Immature natural killer cell (primary cell): ENCODE measurements around the gene HOXD13. TPM values are rescaled to one million over a fixed set of nuclear protein-coding genes. Genes with fewer than 3 reads are reported as not detected.

ENCODE experiments used
- DNase-seq, 3 donors: peaks; one replicate each; pipeline ENCODE4 v3.0.0; 2022; ENCODE audit warnings: mixed read lengths in 1 of 3
- H3K27ac Mint-ChIP-seq, 6 donors: one replicate each; pipeline ENCODE4 v1.8.0; 2020; ENCODE audit warnings: mixed read lengths in 6 of 6, mild to moderate bottlenecking in 5 of 6, inconsistent platforms in 4 of 6, moderate library complexity in 3 of 6
- H3K27me3 Mint-ChIP-seq, 3 donors: one replicate each; pipeline ENCODE4 v1.8.0; 2020 to 2021; ENCODE audit warnings: low read depth in 3 of 3, mild to moderate bottlenecking in 3 of 3, mixed read lengths in 3 of 3, moderate library complexity in 3 of 3, inconsistent platforms in 1 of 3
- H3K36me3 Mint-ChIP-seq, 3 donors: one replicate each; pipeline ENCODE4 v1.8.0; 2020; ENCODE audit warnings: mixed read lengths in 3 of 3, inconsistent platforms in 2 of 3, mild to moderate bottlenecking in 2 of 3
- H3K4me1 Mint-ChIP-seq, 2 donors: one replicate each; pipeline ENCODE4 v1.8.0; 2020; ENCODE audit warnings: inconsistent platforms in 2 of 2, mild to moderate bottlenecking in 2 of 2, mixed read lengths in 2 of 2, moderate library complexity in 1 of 2
- H3K4me3 Mint-ChIP-seq, 5 donors: one replicate each; pipeline ENCODE4 v1.8.0; 2020; ENCODE audit warnings: mild to moderate bottlenecking in 5 of 5, mixed read lengths in 5 of 5, inconsistent platforms in 3 of 5, moderate library complexity in 3 of 5
- H3K9me3 Mint-ChIP-seq, 6 donors: one replicate each; pipeline ENCODE4 v1.8.0; 2020; ENCODE audit warnings: mild to moderate bottlenecking in 6 of 6, mixed read lengths in 6 of 6, inconsistent platforms in 4 of 6, moderate library complexity in 3 of 6
- polyA plus RNA-seq, 3 donors: library from polyadenylated mRNA; unstranded; fragments of 300-500 nt; fragmentation: Illumina TruSeq; gene quantifications; one replicate each; pipeline ENCODE4 v1.2.3, GENCODE V29; 2021

The HOXD13 gene
- polyA plus RNA-seq, 3 donors from 2014 or later: not detected

- Mint-ChIP-seq H3K9me3 (peaks cover 0 to 10% (median 3%) of the 10 kb centered on the region in 6 donors), H3K4me3 (peak overlapping the region; percentile 33 to 64 (median 50)), H3K27me3 (peaks cover 57 to 79% (median 78%) of the 10 kb centered on the region in 3 donors), H3K4me1 (peaks cover 32 to 55% of the 10 kb centered on the region in 2 donors), H3K27ac (peak overlapping the region in 3 of 6 donors; percentile 28 to 84 (median 69)), H3K36me3 (peaks cover 0 to 5% (median 0%) of the 10 kb centered on the region in 3 donors)
- DNase-seq: no peak
These were observed 35.9 kb downstream of the HOXD13 start for GRCh38 chr2:176128172-176128981.

GRCh38 chr2:176128982-176129796, 36.7 kb downstream of the HOXD13 start, which contains the start of gene HOXD8:
Gene HOXD8, plus strand, starts transcription at chr2:176129705. Its CDS starts 662 bp downstream, at chr2:176130367.
- Mint-ChIP-seq H3K27ac (peak within 1 kb of the TSS in 2 of 6 donors; percentile 69 to 84), H3K4me1 (peaks cover 26 to 50% of the 10 kb centered on the region in 2 donors), H3K4me3 (peak within 1 kb of the TSS; percentile 67 to 82 (median 71)), H3K36me3 (peaks cover 0 to 5% (median 0%) of the 10 kb centered on the region in 3 donors), H3K27me3 (peaks cover 54 to 79% (median 78%) of the 10 kb centered on the region in 3 donors), H3K9me3 (peaks cover 0 to 15% (median 3%) of the 10 kb centered on the region in 6 donors)
- DNase-seq: no peak

GRCh38 chr2:176129813-176130146, 37.3 kb downstream of the HOXD13 start:
- Mint-ChIP-seq H3K27ac (no peak overlapping the region), H3K4me1 (peaks cover 26 to 50% of the 10 kb centered on the region in 2 donors), H3K27me3 (peaks cover 56 to 79% (median 74%) of the 10 kb centered on the region in 3 donors), H3K4me3 (peak overlapping the region; percentile 27 to 63 (median 43)), H3K36me3 (peaks cover 0 to 5% (median 0%) of the 10 kb centered on the region in 3 donors), H3K9me3 (peaks cover 0 to 15% (median 3%) of the 10 kb centered on the region in 6 donors)
- DNase-seq: no peak

GRCh38 chr2:176130147-176130956, 37.8 kb downstream of the HOXD13 start:
- peak; percentile 38 to 52 (median 45) for DNase-seq
- Mint-ChIP-seq H3K4me3 (peak overlapping the region; percentile 63 to 82 (median 67)), H3K36me3 (peaks cover 0 to 5% (median 0%) of the 10 kb centered on the region in 3 donors)

GRCh38 chr2:176130957-176131847, 38.7 kb downstream of the HOXD13 start:
- H3K27ac Mint-ChIP-seq: peak overlapping the region in 1 of 6 donors; percentile 47
- H3K4me3 Mint-ChIP-seq: peak overlapping the region; percentile 63 to 98 (median 73)
- peaks cover 33 to 60% of the 10 kb centered on the region in 2 donors for H3K4me1 Mint-ChIP-seq
- H3K36me3 Mint-ChIP-seq: peaks cover 0 to 5% (median 0%) of the 10 kb centered on the region in 3 donors
- no peak for DNase-seq
- peaks cover 65 to 81% (median 80%) of the 10 kb centered on the region in 3 donors for H3K27me3 Mint-ChIP-seq
- peaks cover 0 to 22% (median 6%) of the 10 kb centered on the region in 6 donors for H3K9me3 Mint-ChIP-seq

More at GRCh38 chr2:176130147-176130956, 37.8 kb downstream of the HOXD13 start:
- Mint-ChIP-seq H3K9me3 (peaks cover 0 to 17% (median 4%) of the 10 kb centered on the region in 6 donors), H3K27ac (peak overlapping the region in 1 of 6 donors; percentile 47), H3K4me1 (peaks cover 27 to 52% of the 10 kb centered on the region in 2 donors), H3K27me3 (peaks cover 58 to 79% (median 76%) of the 10 kb centered on the region in 3 donors)

- Mint-ChIP-seq H3K36me3 (peaks cover 0 to 5% (median 0%) of the 10 kb centered on the region in 3 donors), H3K27ac (peak overlapping the region in 1 of 6 donors; percentile 39), H3K9me3 (peaks cover 0 to 22% (median 5%) of the 10 kb centered on the region in 6 donors), H3K27me3 (peaks cover 64 to 78% (median 77%) of the 10 kb centered on the region in 3 donors), H3K4me3 (peak overlapping the region; percentile 80 to 98 (median 86)), H3K4me1 (peaks cover 33 to 59% of the 10 kb centered on the region in 2 donors)
- no peak for DNase-seq
These were observed 39.3 kb downstream of the HOXD13 start for GRCh38 chr2:176131848-176132158.

GRCh38 chr2:176132205-176133171, 40.0 kb downstream of the HOXD13 start:
- Mint-ChIP-seq H3K4me1 (peaks cover 34 to 57% of the 10 kb centered on the region in 2 donors), H3K27ac (peak overlapping the region in 1 of 6 donors; percentile 39), H3K4me3 (peak overlapping the region; percentile 80 to 98 (median 86)), H3K27me3 (peaks cover 65 to 77% (median 74%) of the 10 kb centered on the region in 3 donors), H3K36me3 (peaks cover 0 to 5% (median 0%) of the 10 kb centered on the region in 3 donors), H3K9me3 (peaks cover 0 to 22% (median 5%) of the 10 kb centered on the region in 6 donors)
- DNase-seq: peak in 1 of 3 donors; percentile 32

GRCh38 chr2:176133389-176133788, 40.9 kb downstream of the HOXD13 start:
- Mint-ChIP-seq H3K36me3 (peaks cover 0 to 5% (median 1%) of the 10 kb centered on the region in 3 donors), H3K27ac (no peak overlapping the region), H3K27me3 (peaks cover 67 to 77% (median 68%) of the 10 kb centered on the region in 3 donors), H3K9me3 (peaks cover 2 to 24% (median 6%) of the 10 kb centered on the region in 6 donors), H3K4me3 (peak overlapping the region in 1 of 5 donors; percentile 8), H3K4me1 (peaks cover 30 to 53% of the 10 kb centered on the region in 2 donors)
- DNase-seq: no peak

- peaks cover 30 to 53% of the 10 kb centered on the region in 2 donors for H3K4me1 Mint-ChIP-seq
- peaks cover 5 to 30% (median 8%) of the 10 kb centered on the region in 6 donors for H3K9me3 Mint-ChIP-seq
- no peak overlapping the region for H3K4me3 Mint-ChIP-seq
These were observed 41.5 kb downstream of the HOXD13 start for GRCh38 chr2:176134035-176134434.

GRCh38 chr2:176135035-176135440, 42.5 kb downstream of the HOXD13 start:
- peaks cover 32 to 54% of the 10 kb centered on the region in 2 donors for H3K4me1 Mint-ChIP-seq
- peaks cover 7 to 40% (median 10%) of the 10 kb centered on the region in 6 donors for H3K9me3 Mint-ChIP-seq
- peaks cover 0 to 5% (median 3%) of the 10 kb centered on the region in 3 donors for H3K36me3 Mint-ChIP-seq
- no peak for DNase-seq
- no peak overlapping the region for H3K27ac Mint-ChIP-seq
- no peak overlapping the region for H3K4me3 Mint-ChIP-seq
- H3K27me3 Mint-ChIP-seq: peaks cover 69 to 78% (median 72%) of the 10 kb centered on the region in 3 donors

More at GRCh38 chr2:176134035-176134434, 41.5 kb downstream of the HOXD13 start:
- Mint-ChIP-seq H3K36me3 (peaks cover 0 to 5% (median 3%) of the 10 kb centered on the region in 3 donors), H3K27me3 (peaks cover 67 to 76% (median 70%) of the 10 kb centered on the region in 3 donors), H3K27ac (no peak overlapping the region)
- DNase-seq: no peak
